OCI-LY7 (cell line): ENCODE measurements around the gene C1QTNF9.

Experiments used
- CTCF ChIP-seq: fragments of 200-600 bp; sonication (generic); conservative IDR thresholded peaks from 2 replicates; pipeline ENCODE4 v1.5.1; 2014; ENCODE audit warnings: mild to moderate bottlenecking, antibody characterized with exemption, low read length, moderate library complexity, mixed read lengths
- EZH2phosphoT487 ChIP-seq: fragments of 200-600 bp; sonication (generic); IDR thresholded peaks from 2 replicates; pipeline ENCODE4 v1.6.1; 2018; ENCODE audit warnings: low read depth, borderline replicate concordance, mild to moderate bottlenecking, mixed run types, antibody characterized with exemption, low read length, moderate library complexity, mixed read lengths

GRCh38 chr13:24273926-24274325 is 35.5 kb upstream of the C1QTNF9 start:
- TF ChIP-seq CTCF (no peak), EZH2phosphoT487 (no peak)
